Astrocyte of the hippocampus (primary cell): Measurements from ENCODE around the gene ADSL.
"Not testable (repeated sequence)": the region's sequence is repeated elsewhere in the genome, so short reads cannot be mapped to it uniquely, and the experiment has no call there.

Source experiments
- DNase-seq: peaks from one replicate; pipeline ENCODE4 v3.0.0; 2011; ENCODE audit warnings: low read depth, low spot score

The ADSL gene

DNA sequence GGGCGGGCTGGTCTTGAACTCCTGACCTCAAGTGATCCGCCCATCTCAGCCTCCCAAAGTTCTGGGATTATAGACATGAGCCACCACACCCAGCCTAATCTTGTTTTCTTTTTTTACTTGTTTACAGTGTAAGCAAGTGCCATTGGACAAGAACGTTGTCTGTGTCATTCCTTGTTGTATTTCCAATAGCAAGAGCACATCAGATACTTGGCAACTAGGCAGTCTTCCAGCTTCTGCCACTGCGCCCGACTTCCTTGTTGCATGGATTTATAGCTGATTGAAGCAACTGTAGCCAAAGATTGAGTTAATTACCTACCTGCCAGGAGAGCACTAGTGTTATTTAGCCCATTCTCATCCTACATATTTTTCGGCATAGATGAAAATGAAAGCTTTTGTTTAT is 21.0 kb downstream of the ADSL start:
- no peak for DNase-seq

DNA sequence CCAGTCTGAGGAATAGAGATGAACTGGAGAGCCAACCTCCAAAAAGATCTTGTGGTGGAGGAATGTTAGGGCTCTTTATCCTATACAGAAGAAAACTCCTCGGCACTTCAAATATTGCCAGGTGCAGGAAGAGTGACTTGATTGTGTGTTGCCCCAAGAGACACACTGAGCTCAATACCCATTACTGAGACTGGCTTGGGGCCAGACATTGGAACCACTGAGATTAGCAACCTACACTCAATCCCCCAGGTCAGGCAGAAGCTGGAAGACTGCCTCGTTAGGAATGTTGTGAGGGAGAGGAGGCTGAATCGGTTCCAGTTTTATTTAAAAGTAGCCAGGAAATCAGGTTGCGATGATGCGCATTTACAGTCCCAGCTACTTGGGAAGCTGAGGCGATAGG is 21.7 kb downstream of the ADSL start:
- no peak for DNase-seq

DNA sequence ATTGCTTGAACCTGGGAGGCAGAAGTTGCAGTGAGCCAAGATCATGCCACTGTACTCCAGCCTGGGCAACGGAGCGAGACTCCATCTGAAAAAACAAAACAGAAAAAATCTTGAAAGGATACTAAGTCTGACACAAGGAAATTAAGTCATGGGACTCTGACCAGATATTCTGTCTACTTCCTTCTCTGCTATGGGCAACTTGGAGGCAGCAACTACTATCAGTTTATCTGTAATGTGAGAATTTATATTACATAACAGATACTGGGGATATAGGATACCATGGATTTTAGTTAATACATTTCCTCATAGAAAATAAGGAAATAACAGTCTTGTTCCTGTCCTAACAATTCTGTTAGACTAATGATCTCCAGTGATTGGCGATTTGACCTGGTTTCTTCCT is 22.5 kb downstream of the ADSL start:
- DNase-seq: no peak

DNA sequence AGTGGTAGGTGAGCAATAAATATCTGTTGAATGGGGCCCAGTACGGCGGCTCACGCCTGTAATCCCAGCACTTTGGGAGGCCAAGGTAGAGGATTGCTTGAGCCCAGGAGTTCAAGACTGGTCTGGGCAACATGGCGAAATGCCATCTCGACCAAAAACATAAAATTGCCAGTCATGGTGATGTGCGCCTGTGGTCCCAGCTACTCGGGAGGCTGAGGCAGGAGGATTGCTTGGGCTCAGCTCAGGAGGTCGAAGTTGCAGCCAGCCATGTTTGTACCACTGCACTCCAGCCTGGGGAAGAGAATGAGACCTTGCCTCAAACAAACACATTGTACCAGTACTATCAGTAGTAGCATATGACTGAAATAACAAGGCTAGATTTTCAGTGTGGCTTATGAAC is 28.3 kb downstream of the ADSL start:
- DNase-seq: no peak

DNA sequence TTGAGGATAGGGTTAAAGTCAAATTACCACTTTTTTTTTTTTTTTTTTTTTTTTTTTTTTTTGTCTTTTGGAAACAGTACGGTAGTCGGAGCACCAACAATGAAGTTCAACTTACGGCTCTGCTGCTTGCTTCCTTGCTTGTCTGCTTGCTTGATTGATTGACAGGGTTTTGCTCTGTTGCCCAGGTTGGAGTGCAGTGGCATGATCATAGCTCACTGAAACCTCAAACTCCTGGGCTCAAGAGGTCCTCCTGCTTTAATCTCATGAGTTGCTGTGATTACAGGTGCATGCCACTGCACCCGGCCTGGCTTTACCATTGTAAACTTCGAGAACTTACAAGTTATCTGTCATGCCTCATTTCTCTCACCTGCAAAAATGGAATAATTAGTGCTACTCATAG is 29.8 kb downstream of the ADSL start:
- DNase-seq: no peak

DNA sequence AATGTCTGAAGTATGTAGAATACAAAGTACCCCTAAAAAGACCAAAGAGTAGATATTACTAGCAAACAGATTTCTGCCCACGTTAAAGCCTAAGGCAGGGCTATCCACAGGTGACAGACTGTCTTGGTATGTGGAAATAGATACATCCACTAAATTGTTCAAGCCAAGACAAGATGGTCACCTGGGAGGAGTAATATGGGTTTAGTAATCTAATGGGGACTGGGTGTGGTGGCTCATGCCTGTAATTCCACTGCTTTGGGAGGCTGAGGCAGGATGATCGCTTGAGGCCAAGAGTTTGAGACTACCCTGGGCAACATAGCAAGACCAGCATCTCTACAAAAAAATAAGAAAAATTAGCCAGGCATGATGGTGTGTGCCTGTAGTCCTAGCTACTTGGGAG is 31.6 kb downstream of the ADSL start:
- DNase-seq: no peak

DNA sequence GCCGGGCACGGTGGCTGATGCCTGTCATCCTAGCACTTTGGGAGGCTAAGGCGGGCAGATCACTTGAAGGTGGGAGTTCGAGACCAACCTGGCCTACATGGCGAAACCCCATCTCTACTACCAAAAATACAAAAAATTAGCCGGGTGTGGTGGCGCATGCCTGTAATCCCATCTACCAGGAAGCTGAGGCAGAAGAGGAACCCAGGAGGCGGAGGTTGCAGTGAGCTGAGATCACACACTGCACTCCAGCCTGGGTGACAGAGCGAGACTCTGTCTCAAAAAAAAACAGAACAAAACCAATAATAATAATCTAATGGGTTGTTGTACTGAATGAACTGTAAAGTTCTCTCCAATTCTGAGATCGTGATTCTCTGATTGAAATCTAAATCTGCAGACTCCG is 32.1 kb downstream of the ADSL start:
- not testable (repeated sequence) for DNase-seq

DNA sequence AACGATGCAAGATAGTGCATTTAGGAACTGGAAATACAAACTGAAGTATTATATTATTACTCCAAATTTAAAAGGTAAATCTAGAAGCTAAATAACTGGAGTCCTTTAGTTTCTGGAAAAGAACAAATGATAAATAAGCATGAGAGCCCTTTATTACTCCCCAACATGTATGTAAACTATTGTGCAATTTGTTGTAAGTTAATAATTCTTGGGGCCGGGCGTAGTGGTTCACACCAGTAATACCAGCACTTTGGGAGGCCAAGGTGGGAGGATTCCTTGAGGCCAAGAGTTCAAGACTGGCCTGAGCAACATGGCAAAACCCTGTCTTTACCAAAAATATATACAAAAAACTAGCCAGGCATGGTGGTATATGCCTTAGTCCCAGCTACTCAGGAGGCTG is 35.2 kb downstream of the ADSL start:
- DNase-seq: no peak

DNA sequence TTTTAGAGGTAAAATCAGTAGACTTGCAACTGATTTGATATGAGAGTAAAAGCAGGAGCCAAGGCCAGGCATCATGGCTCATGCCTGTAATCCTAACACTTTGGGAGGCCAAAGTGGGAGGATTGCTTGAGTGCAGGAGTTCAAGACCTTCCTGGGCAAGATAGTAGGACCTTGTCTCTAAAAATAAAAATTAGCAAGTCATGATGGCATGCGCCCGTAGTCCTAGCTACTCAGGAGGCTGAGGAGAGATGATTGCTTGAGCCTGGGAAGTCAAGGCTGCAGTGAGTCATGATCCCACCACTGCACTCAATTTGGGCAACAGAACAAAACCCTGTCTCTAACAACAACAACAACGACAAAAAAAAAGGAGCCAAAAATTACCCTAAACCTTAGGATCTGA is 37.6 kb downstream of the ADSL start:
- peak; percentile 76 for DNase-seq

DNA sequence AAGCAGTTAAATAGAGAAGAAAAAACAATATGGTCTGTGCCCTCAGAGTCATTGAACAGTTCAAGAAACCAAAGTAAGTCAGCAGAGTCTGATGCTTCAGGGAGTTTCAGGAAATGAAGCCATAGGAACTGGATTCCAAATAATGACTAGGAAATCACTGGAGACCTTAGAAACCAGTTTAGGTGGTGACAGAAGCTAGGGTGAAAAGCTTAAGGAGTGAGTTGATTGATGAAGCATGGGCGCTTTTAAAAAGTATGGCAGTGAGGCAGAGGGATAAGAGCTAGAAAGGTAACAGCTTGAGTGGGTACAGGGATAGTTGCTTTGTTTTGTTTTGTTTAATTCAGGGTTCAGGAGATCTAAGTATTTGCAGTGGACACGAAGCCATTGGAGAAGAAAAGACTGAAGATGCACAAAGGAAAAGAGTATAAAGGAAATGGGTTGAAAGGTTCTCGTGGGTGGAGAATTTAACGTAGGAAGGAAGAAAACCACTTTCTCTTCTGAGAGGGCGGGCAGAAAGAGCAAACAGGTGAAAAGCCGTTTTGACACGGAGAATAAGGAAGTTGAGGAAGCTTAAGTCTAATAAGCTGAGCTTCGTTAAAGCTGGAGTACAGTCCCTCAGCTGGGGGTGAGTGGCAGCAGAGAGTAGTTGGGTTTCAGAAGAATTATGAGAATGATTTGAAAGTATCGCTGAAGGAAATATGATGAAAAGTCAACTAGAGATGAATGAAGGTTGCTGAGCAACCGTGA is 38.9 kb downstream of the ADSL start:
- DNase-seq: no peak

DNA sequence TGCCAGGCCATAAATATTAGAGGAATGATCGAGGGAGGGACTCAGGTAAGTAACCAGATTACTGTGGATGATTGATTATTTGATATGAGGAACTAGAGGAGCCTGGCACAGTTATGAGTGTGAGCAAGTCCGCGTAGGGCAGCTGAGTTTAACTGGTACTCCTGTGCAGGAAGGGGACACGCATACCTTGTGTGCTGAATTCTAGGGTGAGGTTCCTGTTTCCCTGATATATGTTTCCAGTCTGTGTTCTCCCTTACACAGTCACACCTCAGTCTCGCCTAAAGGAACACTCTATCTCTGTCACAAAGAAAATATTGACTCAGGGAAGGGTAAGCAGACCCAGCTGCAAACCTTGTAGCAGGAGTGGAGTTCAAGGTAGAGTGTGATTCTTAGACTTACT is 41.4 kb downstream of the ADSL start:
- no peak for DNase-seq

DNA sequence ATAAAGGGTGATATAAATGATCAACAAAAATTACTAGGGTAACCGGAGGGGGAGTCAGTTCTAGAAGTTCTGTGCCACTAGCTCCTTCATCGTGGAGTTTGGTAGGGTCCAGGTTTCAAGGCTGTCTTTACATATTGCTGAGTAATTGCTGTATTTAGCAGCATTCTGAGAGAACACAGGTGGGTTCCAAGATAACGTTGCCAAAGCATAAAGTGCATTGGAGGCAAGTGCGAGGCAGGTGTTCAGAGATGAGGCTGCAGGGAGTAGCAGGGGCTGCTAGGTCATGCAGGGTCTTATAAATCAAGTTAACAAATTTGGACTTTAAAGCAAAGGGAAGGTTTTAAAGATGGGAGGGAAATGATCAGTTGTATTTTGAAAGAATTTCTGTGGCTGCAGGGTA is 41.9 kb downstream of the ADSL start:
- DNase-seq: no peak

DNA sequence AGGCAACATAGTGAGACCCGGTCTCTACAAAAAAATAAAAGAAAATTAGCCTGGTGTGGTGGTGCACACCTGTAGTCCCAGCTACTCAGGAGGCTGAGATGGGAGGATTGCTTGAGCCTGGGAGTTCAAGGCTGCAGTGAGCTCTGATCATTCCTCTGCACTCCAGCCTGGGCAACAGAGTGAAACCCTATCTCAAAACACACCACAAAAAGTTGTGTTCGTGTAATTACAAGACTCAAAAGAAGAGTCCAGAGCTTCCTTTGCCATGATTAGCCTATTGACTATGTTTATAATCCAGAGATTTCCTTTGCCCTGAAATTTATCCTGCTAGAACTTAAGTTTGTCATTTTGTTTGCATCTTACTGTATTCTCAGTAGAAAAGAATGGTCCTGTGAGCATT is 45.1 kb downstream of the ADSL start:
- DNase-seq: no peak

DNA sequence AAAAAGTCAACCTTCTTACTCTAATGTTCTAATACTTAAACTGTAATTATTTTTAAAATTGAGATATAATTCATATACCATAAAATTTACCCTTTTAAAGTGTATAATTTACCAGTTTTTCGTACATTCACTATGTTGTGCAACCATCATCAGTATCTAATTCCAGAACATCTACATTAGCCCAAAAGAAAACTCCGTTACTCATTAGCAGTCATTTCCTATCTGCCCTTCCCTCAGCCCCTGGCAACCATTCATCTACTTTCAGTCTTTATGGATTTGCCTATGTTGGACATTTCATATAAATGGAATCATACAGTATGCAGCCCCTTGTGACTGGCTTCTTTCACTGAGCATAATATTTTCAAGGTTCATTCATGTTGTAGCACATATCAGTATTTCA is 46.3 kb downstream of the ADSL start:
- no peak for DNase-seq

DNA sequence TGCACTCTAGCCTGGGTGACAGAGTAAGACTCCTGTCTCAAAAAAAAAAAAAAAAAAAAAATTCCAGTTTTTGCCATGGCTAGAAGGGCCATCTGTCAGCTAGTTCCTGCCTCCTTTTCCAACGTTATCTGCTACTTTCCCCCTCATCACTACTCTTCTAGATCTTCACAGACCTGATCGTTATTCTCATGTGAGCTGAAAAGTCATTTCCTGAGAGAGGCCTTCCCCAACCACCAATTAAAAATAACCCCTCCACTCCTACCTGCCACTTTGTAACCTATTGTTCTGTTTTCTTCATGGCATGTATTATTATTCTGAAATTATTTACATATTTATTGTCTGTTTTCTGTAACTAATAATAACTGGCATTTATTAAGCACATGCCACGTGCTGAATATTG is 48.3 kb downstream of the ADSL start:
- no peak for DNase-seq

DNA sequence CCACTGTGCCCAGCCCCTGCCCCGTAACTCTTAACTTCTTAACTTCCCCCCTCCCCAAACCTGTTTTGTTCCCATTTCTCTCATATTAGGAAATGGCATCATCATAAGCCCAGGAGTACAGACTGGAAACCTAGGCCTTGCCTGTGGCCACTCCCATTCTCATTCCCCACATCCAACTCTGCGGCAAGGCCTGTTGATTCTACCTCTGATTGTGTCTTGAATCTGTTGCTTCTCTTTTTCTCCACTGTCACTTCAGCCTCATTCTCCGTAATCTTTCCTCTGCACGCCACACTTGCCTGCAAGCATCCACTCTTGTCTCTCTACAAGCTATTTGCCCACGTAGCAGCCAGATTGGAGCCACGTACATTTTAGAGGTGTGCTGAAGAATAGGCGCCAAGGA is 49.3 kb downstream of the ADSL start:
- DNase-seq: no peak

DNA sequence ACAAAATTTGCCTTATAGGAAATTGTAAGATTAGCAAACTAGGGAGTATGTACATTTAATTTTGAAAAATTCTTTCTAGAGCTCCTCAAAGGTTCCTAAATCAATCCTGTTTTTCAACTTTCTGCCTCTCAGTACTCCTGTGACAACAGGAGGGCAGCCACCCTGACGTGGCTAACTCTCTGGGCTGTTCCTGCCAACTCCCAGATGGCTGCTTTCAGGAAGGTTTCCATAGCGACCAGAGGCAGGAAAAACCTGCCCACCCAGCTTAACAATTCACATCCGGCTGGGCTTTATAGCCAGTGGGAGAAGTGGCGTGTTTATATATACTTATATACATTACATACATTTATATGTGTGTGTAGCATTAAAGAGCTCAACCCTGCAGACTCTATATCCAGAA is 50.6 kb downstream of the ADSL start:
- DNase-seq: peak; percentile 83

DNA sequence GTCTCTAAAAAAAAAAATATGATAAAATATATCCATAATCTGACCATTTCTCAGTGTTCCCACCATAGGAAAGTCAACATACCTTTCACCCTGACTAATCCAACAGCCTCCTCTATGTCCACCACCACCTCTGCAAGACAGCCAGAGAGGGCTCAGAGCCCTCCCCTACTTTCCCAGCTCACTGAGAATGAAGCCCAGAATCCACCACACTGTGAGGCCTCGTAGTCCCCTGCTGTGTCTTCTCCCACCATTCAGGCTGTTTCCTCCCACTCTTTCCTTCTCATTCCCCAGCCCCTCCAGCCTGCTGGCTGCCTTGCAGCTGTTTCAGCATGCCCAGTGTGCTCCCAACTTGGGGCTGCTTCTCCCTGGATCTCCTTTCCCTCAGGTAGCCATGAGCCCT is 51.1 kb downstream of the ADSL start:
- DNase-seq: peak; percentile 31

DNA sequence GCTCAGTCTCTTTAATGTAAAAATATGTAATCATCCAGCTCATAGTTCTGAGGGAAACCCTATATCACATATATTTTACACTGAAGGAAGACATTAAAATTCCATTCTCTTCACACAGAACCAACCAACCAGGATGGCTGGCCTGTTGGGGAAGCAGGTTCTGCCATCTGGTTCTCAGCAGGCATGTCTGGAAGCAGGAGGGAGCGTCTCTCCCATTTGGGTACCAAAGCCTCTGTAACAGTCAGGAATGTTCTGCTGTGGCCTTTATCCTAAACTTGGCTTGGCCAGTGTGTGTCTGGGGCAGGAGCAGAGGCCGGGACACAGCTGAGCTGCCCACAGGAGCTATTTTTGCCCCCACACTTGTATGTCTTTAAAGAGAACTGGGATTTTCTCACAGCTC is 53.3 kb downstream of the ADSL start:
- no peak for DNase-seq

DNA sequence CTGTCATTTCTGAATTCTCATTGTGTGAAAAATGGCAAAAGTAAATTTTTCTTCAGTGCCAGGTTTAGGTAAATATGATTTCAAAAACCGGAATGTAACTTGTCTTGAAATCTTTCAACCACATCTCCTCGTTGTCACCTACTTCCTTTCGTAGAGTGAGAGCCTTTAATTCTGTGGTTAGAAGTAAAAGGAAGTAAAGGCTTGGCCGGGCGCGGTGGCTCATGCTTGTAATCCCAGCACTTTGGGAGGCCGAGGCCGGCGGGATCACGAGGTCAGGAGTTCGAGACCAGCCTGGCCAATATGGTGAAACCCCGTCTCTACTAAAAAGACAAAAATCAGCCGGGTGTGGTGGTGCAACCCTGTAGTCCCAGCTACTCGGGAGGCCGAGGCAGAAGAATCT is 53.9 kb downstream of the ADSL start:
- DNase-seq: no peak

DNA sequence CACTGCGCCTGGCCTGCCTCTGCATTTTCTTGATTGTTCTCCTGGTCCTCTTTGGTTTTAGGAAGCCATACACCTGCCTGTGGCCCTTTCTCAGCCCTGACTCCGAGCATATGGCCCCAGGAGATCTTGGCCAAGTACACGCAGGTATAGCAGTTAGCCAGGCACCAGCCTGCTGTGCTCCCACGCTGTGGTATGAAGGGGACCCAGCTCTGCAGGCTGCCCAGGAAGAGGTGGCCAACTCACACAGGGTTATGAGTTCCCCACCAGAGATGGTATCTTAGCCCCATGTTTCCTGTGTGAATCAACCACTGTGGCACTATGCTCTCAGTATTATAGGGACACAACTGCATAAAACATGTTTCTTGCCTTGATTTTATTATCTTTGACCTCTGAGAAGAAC is 55.2 kb downstream of the ADSL start:
- DNase-seq: no peak

DNA sequence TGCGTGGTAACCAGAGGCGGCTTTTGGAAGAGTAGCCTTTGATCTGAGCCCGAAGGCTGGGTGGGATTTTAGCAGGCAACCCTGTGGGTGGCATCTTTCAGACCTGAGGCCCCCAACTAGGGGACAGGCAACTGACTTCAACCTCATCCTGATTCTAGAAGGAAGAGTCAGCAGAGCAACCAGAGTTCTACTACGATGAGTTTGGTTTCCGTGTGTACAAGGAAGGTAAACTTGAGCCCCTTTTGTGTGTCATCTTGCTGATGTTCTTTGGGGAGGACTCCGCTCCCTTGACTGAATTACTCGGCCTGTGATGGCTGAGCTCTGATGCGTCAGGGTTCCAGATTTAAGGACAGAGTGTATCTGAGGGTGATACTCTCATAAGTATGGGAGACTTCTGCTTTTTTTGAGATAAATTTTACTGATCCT is 55.7 kb downstream of the ADSL start:
- DNase-seq: no peak

DNA sequence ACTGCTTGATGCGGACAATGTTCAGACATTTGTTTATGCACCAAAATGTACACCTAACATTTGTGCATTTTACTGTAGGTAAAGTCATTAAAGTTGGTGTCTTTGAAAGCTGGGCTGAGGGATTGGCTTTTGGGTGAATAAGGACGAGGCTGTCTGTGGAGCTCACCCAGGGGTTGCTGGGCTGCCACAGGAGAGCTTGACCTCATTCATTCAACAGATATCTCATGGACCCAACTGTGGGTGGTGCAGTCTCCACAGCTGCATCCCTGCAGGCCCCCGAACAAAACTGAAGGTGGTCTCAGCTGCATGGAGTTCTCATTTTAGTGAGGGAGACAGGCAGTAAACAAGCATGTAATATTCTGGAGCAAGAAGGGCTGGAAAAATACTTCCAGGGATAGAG is 56.8 kb downstream of the ADSL start:
- no peak for DNase-seq

DNA sequence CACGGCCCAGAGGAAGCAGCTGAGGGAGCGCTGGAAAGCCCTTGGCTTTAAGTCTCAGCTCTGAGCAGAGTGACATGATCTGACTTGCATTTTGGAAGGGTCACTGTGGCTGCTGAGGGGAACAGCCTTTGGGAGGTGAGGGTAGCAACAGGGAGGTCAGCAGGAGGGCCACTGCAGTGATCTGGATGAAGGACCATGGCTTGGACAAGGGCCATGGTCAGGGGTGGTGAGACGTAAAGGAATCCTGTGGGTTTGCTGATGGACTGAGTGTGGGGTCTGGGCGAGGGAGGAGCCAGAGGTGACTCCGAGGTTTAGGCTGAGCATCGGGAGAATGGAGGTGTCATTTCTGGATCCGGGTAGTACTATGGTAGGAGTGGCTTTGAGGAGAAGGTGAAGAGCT is 57.4 kb downstream of the ADSL start:
- DNase-seq: no peak
